Liver (tissue), 3 donors: ENCODE data around the gene AKR1C2.

ENCODE experiments used
- FOXA1 ChIP-seq: IDR thresholded peaks from 2 replicates; pipeline ENCODE4 v1.6.1; 2016; ENCODE audit warnings: antibody characterized with exemption
- GABPA ChIP-seq, 2 donors: IDR thresholded peaks in 1 of 2; conservative IDR thresholded peaks in 1 of 2; 2 replicates each; pipeline ENCODE4 v1.6.1; 2016; ENCODE audit warnings: antibody characterized with exemption in 2 of 2, mild to moderate bottlenecking in 1 of 2, moderate library complexity in 1 of 2
- JUND ChIP-seq, 2 donors: IDR thresholded peaks; 2 replicates each; pipeline ENCODE4 v1.6.1; 2016; ENCODE audit warnings: antibody characterized with exemption in 2 of 2
- RAD21 ChIP-seq, 2 donors: IDR thresholded peaks; 2 replicates each; pipeline ENCODE4 v1.6.1; 2016; ENCODE audit warnings: antibody characterized with exemption in 2 of 2, mild to moderate bottlenecking in 2 of 2
- RXRA ChIP-seq, 2 donors: IDR thresholded peaks; 2 replicates each; pipeline ENCODE4 v1.6.1; 2017 to 2018; ENCODE audit warnings: antibody characterized with exemption in 2 of 2, mild to moderate bottlenecking in 1 of 2
- TAF1 ChIP-seq: conservative IDR thresholded peaks from 2 replicates; pipeline ENCODE4 v1.6.1; 2016; ENCODE audit warnings: antibody characterized with exemption, mild to moderate bottlenecking
- YY1 ChIP-seq: IDR thresholded peaks from 2 replicates; pipeline ENCODE4 v1.6.1; 2016; ENCODE audit warnings: antibody characterized with exemption, mild to moderate bottlenecking
- TF ChIP-seq, protein P1 (sequence below): fragments of 150-350 bp; IDR thresholded peaks from 2 replicates; pipeline ENCODE4 v1.5.1; 2017; ENCODE audit warnings: improper control_type of control experiment, low read depth, low read length; ENCODE audit not compliant: missing input control
- TF ChIP-seq, protein P2 (sequence below): IDR thresholded peaks from 2 replicates; pipeline ENCODE4 v1.6.1; 2016; ENCODE audit warnings: antibody characterized with exemption
- donor health status: healthy.
- donor health status: healthy.

DNA sequence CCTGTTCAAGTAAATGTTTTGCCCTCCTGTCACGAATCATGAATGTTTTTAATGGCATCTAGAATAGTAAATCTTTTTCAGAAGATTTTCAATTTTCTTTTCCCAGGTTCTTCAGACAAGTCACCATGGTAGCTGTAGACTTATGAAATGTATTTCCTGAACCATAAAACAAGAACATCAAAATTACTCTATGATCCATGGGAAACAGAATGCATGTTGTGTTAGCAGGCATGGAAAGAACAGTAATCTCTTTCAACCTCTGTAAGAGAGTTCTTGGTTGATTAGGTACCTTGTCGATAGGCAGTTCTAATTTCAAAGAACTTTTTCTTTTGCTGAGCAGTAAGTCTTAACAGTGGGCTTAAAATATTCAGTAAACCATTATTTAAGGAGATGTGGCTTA is 22.9 kb downstream of the AKR1C2 start:
- TF ChIP-seq TAF1 (no peak), RXRA (IDR thresholded peaks at IDR 0.05) (no peak), RAD21 (IDR thresholded peaks at IDR 0.05) (no peak), FOXA1 (no peak), YY1 (no peak), JUND (IDR thresholded peaks at IDR 0.05) (no peak), GABPA (IDR thresholded peaks at IDR 0.05 in 1 of 2, conservative IDR thresholded peaks at IDR 0.05 in 1 of 2) (no peak)
- TF ChIP-seq, protein P1, sequence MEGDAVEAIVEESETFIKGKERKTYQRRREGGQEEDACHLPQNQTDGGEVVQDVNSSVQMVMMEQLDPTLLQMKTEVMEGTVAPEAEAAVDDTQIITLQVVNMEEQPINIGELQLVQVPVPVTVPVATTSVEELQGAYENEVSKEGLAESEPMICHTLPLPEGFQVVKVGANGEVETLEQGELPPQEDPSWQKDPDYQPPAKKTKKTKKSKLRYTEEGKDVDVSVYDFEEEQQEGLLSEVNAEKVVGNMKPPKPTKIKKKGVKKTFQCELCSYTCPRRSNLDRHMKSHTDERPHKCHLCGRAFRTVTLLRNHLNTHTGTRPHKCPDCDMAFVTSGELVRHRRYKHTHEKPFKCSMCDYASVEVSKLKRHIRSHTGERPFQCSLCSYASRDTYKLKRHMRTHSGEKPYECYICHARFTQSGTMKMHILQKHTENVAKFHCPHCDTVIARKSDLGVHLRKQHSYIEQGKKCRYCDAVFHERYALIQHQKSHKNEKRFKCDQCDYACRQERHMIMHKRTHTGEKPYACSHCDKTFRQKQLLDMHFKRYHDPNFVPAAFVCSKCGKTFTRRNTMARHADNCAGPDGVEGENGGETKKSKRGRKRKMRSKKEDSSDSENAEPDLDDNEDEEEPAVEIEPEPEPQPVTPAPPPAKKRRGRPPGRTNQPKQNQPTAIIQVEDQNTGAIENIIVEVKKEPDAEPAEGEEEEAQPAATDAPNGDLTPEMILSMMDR, result no peak
- TF ChIP-seq, protein P2, sequence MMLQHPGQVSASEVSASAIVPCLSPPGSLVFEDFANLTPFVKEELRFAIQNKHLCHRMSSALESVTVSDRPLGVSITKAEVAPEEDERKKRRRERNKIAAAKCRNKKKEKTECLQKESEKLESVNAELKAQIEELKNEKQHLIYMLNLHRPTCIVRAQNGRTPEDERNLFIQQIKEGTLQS, result no peak
